ENCODE data around the gene CAD. TPM values are rescaled to one million over a fixed set of nuclear protein-coding genes. Genes with fewer than 3 reads are reported as not detected.

The CAD gene
- total RNA-seq, 1 donor from 2014 or later: 65.8 TPM

GRCh38 chr2:27255187-27255586, 38.0 kb downstream of the CAD start:
- no peak overlapping the region for H3K4me3 ChIP-seq (ENCODE audit: low read depth, low read length)
- no peak for TF ChIP-seq CTCF (conservative IDR thresholded peaks at IDR 0.05; ENCODE audit: low read depth, low read length)
- DNase-seq (ENCODE audit: low read depth): no peak

GRCh38 chr2:27255660-27256059, 38.5 kb downstream of the CAD start:
- DNase-seq (ENCODE audit: low read depth): no peak
- H3K4me3 ChIP-seq (ENCODE audit: low read depth, low read length): no peak overlapping the region
- no peak for TF ChIP-seq CTCF (conservative IDR thresholded peaks at IDR 0.05; ENCODE audit: low read depth, low read length)

GRCh38 chr2:27256855-27257454, 39.8 kb downstream of the CAD start:
- no peak for TF ChIP-seq CTCF (conservative IDR thresholded peaks at IDR 0.05; ENCODE audit: low read depth, low read length)
- no peak overlapping the region for H3K4me3 ChIP-seq (ENCODE audit: low read depth, low read length)
- no peak for DNase-seq (ENCODE audit: low read depth)

GRCh38 chr2:27258051-27258450, 40.9 kb downstream of the CAD start:
- TF ChIP-seq CTCF (conservative IDR thresholded peaks at IDR 0.05; ENCODE audit: low read depth, low read length): no peak
- H3K4me3 ChIP-seq (ENCODE audit: low read depth, low read length): no peak overlapping the region
- DNase-seq (ENCODE audit: low read depth): no peak

- TF ChIP-seq CTCF (conservative IDR thresholded peaks at IDR 0.05; ENCODE audit: low read depth, low read length): no peak
- no peak for DNase-seq (ENCODE audit: low read depth)
- H3K4me3 ChIP-seq (ENCODE audit: low read depth, low read length): no peak overlapping the region
Observed at GRCh38 chr2:27261241-27261925, 44.2 kb downstream of the CAD start.

- no peak for TF ChIP-seq CTCF (conservative IDR thresholded peaks at IDR 0.05; ENCODE audit: low read depth, low read length)
- DNase-seq (ENCODE audit: low read depth): no peak
- no peak overlapping the region for H3K4me3 ChIP-seq (ENCODE audit: low read depth, low read length)
Observed at GRCh38 chr2:27261926-27262298, 44.7 kb downstream of the CAD start.

Measured in epithelial cell of proximal tubule (primary cell).